Lower leg skin (tissue), 4 donors: Measurements from ENCODE around the gene MYLK4. TPM values are rescaled to one million over a fixed set of nuclear protein-coding genes. Genes with fewer than 3 reads are reported as not detected.

ENCODE experiments used
- DNase-seq, 2 donors: peaks; one replicate each; pipeline ENCODE4 v3.0.0-alpha.2; 2019; ENCODE audit warnings: low spot score in 2 of 2
- H3K4me3 ChIP-seq: fragments of 200-600 bp; sonication (generic); 2 replicates; pipeline ENCODE4 v1.5.1; 2017; ENCODE audit warnings: mild to moderate bottlenecking, low read depth; ENCODE audit not compliant: poor library complexity, severe bottlenecking
- CTCF ChIP-seq, 3 donors: fragments of 450-650 bp; IDR thresholded peaks; one replicate each; pipeline ENCODE4 v1.5.1; 2016; ENCODE audit warnings: antibody characterized with exemption in 3 of 3, mild to moderate bottlenecking in 3 of 3, moderate library complexity in 2 of 3
- POLR2A ChIP-seq, 2 donors: fragments of 450-650 bp; IDR thresholded peaks; one replicate each; pipeline ENCODE4 v1.6.1; 2016 to 2017; ENCODE audit warnings: antibody characterized with exemption in 2 of 2, mild to moderate bottlenecking in 1 of 2, moderate library complexity in 1 of 2
- WGBS, 2 donors: methylation state at CpG; one replicate each; pipeline ENCODE4 v1.1.5; 2018; 5-methylcytosine and 5-hydroxymethylcytosine counted together
- intact Hi-C: fragments of 100-400 bp; cut with DNase I; formaldehyde crosslinking; loops from one replicate; pipeline ENCODE4 v1.15.0; 2023; ENCODE audit warnings: low total_unique reads
- total RNA-seq, 4 donors: library from RNA; depleted of rRNA; stranded (reverse); fragments of >200 nt; gene quantifications; one replicate each; pipeline ENCODE4 v1.1.0, GENCODE V29; 2016

Gene MYLK4
- total RNA-seq, 4 donors from 2014 or later, result 0.97 to 3.8 (median 2.5) TPM

- no peak for DNase-seq
- H3K4me3 ChIP-seq, result no peak overlapping the region
- intact Hi-C loops, result loop anchor here (2.0 kb wide), 1 partner anchor 1029 kb away; no protein-coding TSS in a partner anchor
- TF ChIP-seq CTCF (IDR thresholded peaks at IDR 0.05) (no peak), POLR2A (IDR thresholded peaks at IDR 0.05) (no peak)
- 60 to 70% methylated on average over 13 of the region's 13 CpGs for WGBS, 2 donors
Measured at GRCh38 chr6:2633736-2634135, 117.0 kb downstream of the MYLK4 start.

GRCh38 chr6:2632976-2633584 is 117.6 kb downstream of the MYLK4 start:
- no peak for DNase-seq
- 88% methylated on average over 11 of the region's 11 CpGs for WGBS, 2 donors
- H3K4me3 ChIP-seq, result no peak overlapping the region
- intact Hi-C loops, result no loop called here
- TF ChIP-seq CTCF (IDR thresholded peaks at IDR 0.05) (no peak), POLR2A (IDR thresholded peaks at IDR 0.05) (no peak)

DNA sequence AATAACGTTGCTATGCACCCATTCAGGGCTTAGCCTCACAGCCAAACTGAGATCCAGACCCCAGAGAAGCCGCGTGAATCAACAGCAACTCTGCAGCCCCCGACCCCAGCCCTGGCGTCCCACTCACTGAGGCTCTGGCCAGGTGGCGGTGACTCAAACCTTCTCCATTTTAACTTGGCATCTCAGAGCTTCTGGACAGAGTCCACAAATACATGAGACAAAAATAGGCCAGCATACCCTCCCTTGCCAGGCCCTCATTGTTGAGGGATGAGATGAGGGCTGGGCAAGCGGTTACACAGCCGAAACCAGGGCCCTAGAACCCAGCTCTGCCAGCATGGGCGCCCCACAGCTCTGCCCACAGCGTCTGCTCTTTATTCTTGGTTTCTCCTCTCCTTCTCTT is 118.4 kb downstream of the MYLK4 start:
- intact Hi-C loops, result no loop called here

DNA sequence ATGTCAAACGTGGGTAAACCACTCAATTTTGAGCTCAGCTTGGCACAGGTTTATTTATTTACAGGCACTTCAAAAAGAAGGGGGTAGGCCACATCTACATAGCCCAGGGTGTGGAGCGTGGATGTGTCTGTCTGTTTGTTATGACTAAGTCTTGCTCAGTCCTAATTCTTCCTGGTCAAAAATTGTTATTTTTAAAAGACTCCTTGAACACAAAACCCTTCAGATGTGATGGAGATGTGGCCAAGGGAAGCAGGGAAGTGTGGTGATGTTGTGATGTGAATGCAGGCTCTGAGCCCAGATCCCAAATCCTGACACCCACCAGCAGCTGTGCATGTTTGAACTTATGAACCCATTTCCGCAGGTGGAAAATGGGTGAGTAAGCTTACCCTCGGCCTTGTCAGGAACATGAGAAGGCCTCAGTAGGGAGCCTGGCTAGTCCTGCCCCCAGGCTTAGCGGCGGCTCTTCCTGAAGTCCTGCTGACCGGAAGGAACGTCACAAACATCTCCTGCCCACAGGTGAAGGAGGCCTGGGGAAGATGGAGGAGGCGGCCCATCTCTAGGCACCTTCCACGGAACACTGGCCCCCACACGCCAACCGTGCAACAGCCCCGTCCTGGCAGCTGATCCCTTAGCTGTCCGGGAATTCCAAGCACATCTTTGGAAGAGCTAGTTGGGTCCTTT is 119.7 kb downstream of the MYLK4 start:
- intact Hi-C loops, result no loop called here
- TF ChIP-seq POLR2A (IDR thresholded peaks at IDR 0.05) (no peak), CTCF (IDR thresholded peaks at IDR 0.05) (no peak)
- no peak for DNase-seq
- H3K4me3 ChIP-seq, result no peak overlapping the region
- WGBS, 2 donors, result 78 to 83% methylated on average over 14 of the region's 14 CpGs

More for the DNA sequence above, 118.4 kb downstream of the MYLK4 start:
- 66 to 67% methylated on average over 9 to 10 of the region's 10 CpGs for WGBS, 2 donors
- no peak overlapping the region for H3K4me3 ChIP-seq
- TF ChIP-seq CTCF (IDR thresholded peaks at IDR 0.05) (no peak), POLR2A (IDR thresholded peaks at IDR 0.05) (no peak)
- DNase-seq, result no peak

DNA sequence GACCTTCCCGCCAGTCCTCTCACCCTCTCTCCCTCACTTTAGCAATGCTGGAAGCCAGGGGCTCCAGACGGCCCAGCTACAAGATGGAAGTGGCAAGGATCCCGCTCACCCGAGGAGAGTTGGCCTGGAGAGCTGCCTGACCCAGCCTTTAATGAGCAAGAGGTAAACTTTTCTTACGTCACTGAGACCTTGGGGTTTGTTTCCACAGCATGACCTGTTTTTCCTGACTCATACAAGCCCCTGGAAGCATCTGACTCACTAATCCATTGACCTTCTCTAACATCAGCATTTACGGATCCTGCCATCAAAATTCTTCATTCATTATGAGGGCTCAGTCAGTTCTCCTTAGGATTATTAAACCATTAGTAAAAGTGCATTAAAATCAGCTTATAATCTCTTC is 120.4 kb downstream of the MYLK4 start:
- WGBS, 2 donors, result 71 to 76% methylated on average over 6 of the region's 6 CpGs
- TF ChIP-seq CTCF (IDR thresholded peaks at IDR 0.05) (no peak), POLR2A (IDR thresholded peaks at IDR 0.05) (no peak)
- DNase-seq, result no peak
- intact Hi-C loops, result no loop called here
- no peak overlapping the region for H3K4me3 ChIP-seq
